Measurements from ENCODE around the gene MAN1A2. TPM values are rescaled to one million over a fixed set of nuclear protein-coding genes. Genes with fewer than 3 reads are reported as not detected.

Gene MAN1A2
- polyA plus RNA-seq, 1 experiment = 40.7 TPM

GRCh38 chr1:117541003-117541402 is 173.8 kb downstream of the MAN1A2 start:
- TF ChIP-seq, protein P1, sequence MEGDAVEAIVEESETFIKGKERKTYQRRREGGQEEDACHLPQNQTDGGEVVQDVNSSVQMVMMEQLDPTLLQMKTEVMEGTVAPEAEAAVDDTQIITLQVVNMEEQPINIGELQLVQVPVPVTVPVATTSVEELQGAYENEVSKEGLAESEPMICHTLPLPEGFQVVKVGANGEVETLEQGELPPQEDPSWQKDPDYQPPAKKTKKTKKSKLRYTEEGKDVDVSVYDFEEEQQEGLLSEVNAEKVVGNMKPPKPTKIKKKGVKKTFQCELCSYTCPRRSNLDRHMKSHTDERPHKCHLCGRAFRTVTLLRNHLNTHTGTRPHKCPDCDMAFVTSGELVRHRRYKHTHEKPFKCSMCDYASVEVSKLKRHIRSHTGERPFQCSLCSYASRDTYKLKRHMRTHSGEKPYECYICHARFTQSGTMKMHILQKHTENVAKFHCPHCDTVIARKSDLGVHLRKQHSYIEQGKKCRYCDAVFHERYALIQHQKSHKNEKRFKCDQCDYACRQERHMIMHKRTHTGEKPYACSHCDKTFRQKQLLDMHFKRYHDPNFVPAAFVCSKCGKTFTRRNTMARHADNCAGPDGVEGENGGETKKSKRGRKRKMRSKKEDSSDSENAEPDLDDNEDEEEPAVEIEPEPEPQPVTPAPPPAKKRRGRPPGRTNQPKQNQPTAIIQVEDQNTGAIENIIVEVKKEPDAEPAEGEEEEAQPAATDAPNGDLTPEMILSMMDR (IDR thresholded peaks at IDR 0.05; ENCODE audit: low read depth, low read length) = no peak
- no peak overlapping the region for H3K27ac ChIP-seq (ENCODE audit: low read depth, low read length)
- ChIA-PET POLR2A (interaction anchor here (0.5 kb wide), 1 partner anchor 994 kb away, joined by 3 read pairs; no protein-coding TSS in a partner anchor), CTCF (interaction anchor here (1.1 kb wide), 1 partner anchor 213 kb away, joined by 6 read pairs; no protein-coding TSS in a partner anchor)
- H3K4me3 ChIP-seq (ENCODE audit: low read depth, low read length) = no peak overlapping the region
- H3K27me3 ChIP-seq (ENCODE audit: control insufficient read depth, insufficient read depth, low read length) = no peaks in the 10 kb centered on the region
- no peaks in the 10 kb centered on the region for H3K9me3 ChIP-seq (ENCODE audit: control insufficient read depth, insufficient read depth, low read length)
- DNase-seq (ENCODE audit: low read depth, low spot score) = no peak

DNA sequence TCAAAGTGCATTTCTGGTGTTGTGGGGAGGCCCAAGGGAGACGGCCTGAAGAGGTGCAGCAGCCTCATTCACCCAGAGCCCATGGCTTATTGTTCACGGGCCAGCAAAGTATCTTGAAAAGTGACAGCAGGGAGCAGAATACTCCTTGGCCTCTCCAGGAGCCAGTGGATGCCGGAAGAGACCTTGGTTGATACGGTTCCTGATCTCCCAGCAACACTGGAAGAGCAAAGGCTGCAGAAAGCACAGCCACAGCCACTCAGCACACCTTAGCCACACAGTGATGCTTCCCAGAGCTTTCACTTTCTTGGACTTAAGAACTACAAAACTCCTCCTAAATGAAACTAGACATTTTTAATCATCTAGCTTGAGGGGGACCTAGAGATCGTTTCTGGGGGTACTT is 174.3 kb downstream of the MAN1A2 start:
- no peak overlapping the region for H3K27ac ChIP-seq (ENCODE audit: low read depth, low read length)
- no peak overlapping the region for H3K4me3 ChIP-seq (ENCODE audit: low read depth, low read length)
- H3K27me3 ChIP-seq (ENCODE audit: control insufficient read depth, insufficient read depth, low read length) = no peaks in the 10 kb centered on the region
- TF ChIP-seq, protein P1 (IDR thresholded peaks at IDR 0.05; ENCODE audit: low read depth, low read length) = no peak
- DNase-seq (ENCODE audit: low read depth, low spot score) = no peak
- H3K9me3 ChIP-seq (ENCODE audit: control insufficient read depth, insufficient read depth, low read length) = no peaks in the 10 kb centered on the region
- CTCF ChIA-PET = interaction anchor here (1.2 kb wide), 1 partner anchor 474 kb away, joined by 4 read pairs; no protein-coding TSS in a partner anchor
- POLR2A ChIA-PET = no interaction called here

GRCh38 chr1:117544509-117545109 is 177.4 kb downstream of the MAN1A2 start:
- ChIA-PET CTCF (interaction anchor here (0.9 to 7.5 kb wide), 4 partner anchors 9 to 152 kb away, joined by 3 to 78 read pairs (median 4); no protein-coding TSS in a partner anchor), POLR2A (no interaction called here)
- no peaks in the 10 kb centered on the region for H3K9me3 ChIP-seq (ENCODE audit: control insufficient read depth, insufficient read depth, low read length)
- H3K27me3 ChIP-seq (ENCODE audit: control insufficient read depth, insufficient read depth, low read length) = no peaks in the 10 kb centered on the region
- TF ChIP-seq, protein P1 (IDR thresholded peaks at IDR 0.05; ENCODE audit: low read depth, low read length) = no peak
- no peak overlapping the region for H3K4me3 ChIP-seq (ENCODE audit: low read depth, low read length)
- H3K27ac ChIP-seq (ENCODE audit: low read depth, low read length) = no peak overlapping the region
- no peak for DNase-seq (ENCODE audit: low read depth, low spot score)

GRCh38 chr1:117546467-117546866 is 179.2 kb downstream of the MAN1A2 start:
- Histone ChIP-seq H3K9me3 (ENCODE audit: control insufficient read depth, insufficient read depth, low read length) (no peaks in the 10 kb centered on the region), H3K27ac (ENCODE audit: low read depth, low read length) (no peak overlapping the region), H3K27me3 (ENCODE audit: control insufficient read depth, insufficient read depth, low read length) (no peaks in the 10 kb centered on the region), H3K4me3 (ENCODE audit: low read depth, low read length) (no peak overlapping the region)
- CTCF ChIA-PET = interaction anchor here (7.5 kb wide), 1 partner anchor 11 kb away, joined by 78 read pairs; no protein-coding TSS in a partner anchor
- POLR2A ChIA-PET = interaction anchor here (0.6 kb wide), 1 partner anchor 358 kb away, joined by 3 read pairs; no protein-coding TSS in a partner anchor
- no peak for DNase-seq (ENCODE audit: low read depth, low spot score)
- TF ChIP-seq, protein P1 (IDR thresholded peaks at IDR 0.05; ENCODE audit: low read depth, low read length) = no peak

DNA sequence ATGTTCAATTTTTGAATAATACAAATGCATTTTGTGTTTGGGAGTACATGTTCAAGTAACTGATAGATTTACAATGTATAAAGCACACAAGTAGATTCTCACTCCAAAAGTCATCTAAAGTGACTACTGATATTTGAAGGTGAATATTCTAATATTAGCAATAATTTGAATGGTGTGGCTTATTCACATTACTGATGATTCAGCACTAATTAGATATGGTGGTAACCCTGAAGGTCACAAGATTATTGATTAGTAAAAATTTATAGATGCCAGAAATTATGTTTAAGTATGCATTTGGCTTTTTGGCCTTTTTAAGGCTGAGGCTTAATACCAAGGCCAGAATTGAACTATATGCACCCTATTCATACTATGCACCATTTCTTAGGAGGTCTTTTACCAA is 186.2 kb downstream of the MAN1A2 start:
- TF ChIP-seq, protein P1 (IDR thresholded peaks at IDR 0.05; ENCODE audit: low read depth, low read length) = no peak
- H3K9me3 ChIP-seq (ENCODE audit: control insufficient read depth, insufficient read depth, low read length) = no peaks in the 10 kb centered on the region
- H3K27me3 ChIP-seq (ENCODE audit: control insufficient read depth, insufficient read depth, low read length) = peaks cover 5% of the 10 kb centered on the region
- CTCF ChIA-PET = interaction anchor here (3.4 kb wide), 1 partner anchor 18 kb away, joined by 36 read pairs; no protein-coding TSS in a partner anchor
- no peak for DNase-seq (ENCODE audit: low read depth, low spot score)
- POLR2A ChIA-PET = no interaction called here
- no peak overlapping the region for H3K27ac ChIP-seq (ENCODE audit: low read depth, low read length)
- no peak overlapping the region for H3K4me3 ChIP-seq (ENCODE audit: low read depth, low read length)

Data from AG04450 (cell line).